C4-2B (cell line): Measurements from ENCODE around the gene COL4A1.

Experiments used
- H3K27ac ChIP-seq: fragments of 450-650 bp; 2 replicates; pipeline ENCODE4 v1.5.1; 2017
- CTCF ChIP-seq: fragments of 450-650 bp; conservative IDR thresholded peaks from 2 replicates; pipeline ENCODE4 v1.5.1; 2017; ENCODE audit warnings: mild to moderate bottlenecking
- ZFX ChIP-seq: fragments of 450-650 bp; IDR thresholded peaks from 2 replicates; pipeline ENCODE4 v1.6.1; 2017

The COL4A1 gene

GRCh38 chr13:110346661-110347067, 39.7 kb upstream of the COL4A1 start:
- no peak overlapping the region for H3K27ac ChIP-seq
- no peak for TF ChIP-seq ZFX
- TF ChIP-seq CTCF = no peak

- no peak overlapping the region for H3K27ac ChIP-seq
- no peak for TF ChIP-seq ZFX
- TF ChIP-seq CTCF = no peak
Observed at GRCh38 chr13:110345701-110346100, 38.7 kb upstream of the COL4A1 start.

GRCh38 chr13:110345266-110345665, 38.3 kb upstream of the COL4A1 start:
- TF ChIP-seq CTCF (no peak), ZFX (no peak)
- no peak overlapping the region for H3K27ac ChIP-seq

- no peak for TF ChIP-seq CTCF
- TF ChIP-seq ZFX = no peak
- no peak overlapping the region for H3K27ac ChIP-seq
Observed at GRCh38 chr13:110344320-110344719, 37.4 kb upstream of the COL4A1 start.

- H3K27ac ChIP-seq = no peak overlapping the region
Observed at GRCh38 chr13:110343241-110343865, 36.4 kb upstream of the COL4A1 start.

GRCh38 chr13:110342474-110342873, 35.5 kb upstream of the COL4A1 start:
- no peak for TF ChIP-seq ZFX
- no peak for TF ChIP-seq CTCF
- H3K27ac ChIP-seq = no peak overlapping the region

More at GRCh38 chr13:110343241-110343865, 36.4 kb upstream of the COL4A1 start:
- TF ChIP-seq ZFX = no peak
- no peak for TF ChIP-seq CTCF

GRCh38 chr13:110341445-110342244, 34.7 kb upstream of the COL4A1 start:
- no peak overlapping the region for H3K27ac ChIP-seq
- TF ChIP-seq ZFX (no peak), CTCF (no peak)
